Caco-2 (cell line): ENCODE results near the gene HMGCLL1. TPM values are rescaled to one million over a fixed set of nuclear protein-coding genes. Genes with fewer than 3 reads are reported as not detected.

Source experiments
- Bru-seq: library from RNA; stranded (reverse); fragments of 400-500 nt; gene quantifications from one replicate; lab custom pipeline; 2021; lab: Mats Ljungman, UMichigan
- BruChase-seq, 2 experiments: library from RNA; stranded (reverse); fragments of 400-500 nt; gene quantifications; one replicate each; lab custom pipeline; 2021; lab: Mats Ljungman, UMichigan
- BruUV-seq: library from RNA; stranded (reverse); fragments of 400-500 nt; replicated peaks from 2 replicates; lab custom pipeline; 2021; lab: Mats Ljungman, UMichigan
- CTCF ChIA-PET: fragments of 300-600 bp; sonication (Branson Sonifier 250); formaldehyde crosslinking; loops from one replicate; lab custom pipeline; 2022; ENCODE audit warnings: antibody characterized with exemption; lab: Charles Lee
- POLR2A ChIA-PET: fragments of 300-600 bp; sonication (Branson Sonifier 250); formaldehyde crosslinking; loops from one replicate; lab custom pipeline; 2022; ENCODE audit warnings: antibody characterized with exemption; lab: Charles Lee
- DNase-seq, 2 experiments: peaks; one replicate each; pipeline versions ENCODE4 v3.0.0 to v3.0.0-alpha.2; 2020 to 2022
- H3K27me3 ChIP-seq: replicated peaks from 2 replicates; pipeline ENCODE4 v1.6.0; 2011; ENCODE audit warnings: low read length; ENCODE audit not compliant: control insufficient read depth, insufficient read depth
- H3K36me3 ChIP-seq: 2 replicates; pipeline ENCODE4 v1.5.1; 2011; ENCODE audit warnings: low read length; ENCODE audit not compliant: control insufficient read depth, insufficient read depth
- H3K4me1 ChIP-seq: fragments of 250-450 bp; sonication (Bioruptor Pico); 2 replicates; pipeline ENCODE4 v1.5.1; 2020; ENCODE audit warnings: mild to moderate bottlenecking
- H3K4me3 ChIP-seq: 2 replicates; pipeline ENCODE4 v1.5.1; 2011; ENCODE audit warnings: low read depth, mild to moderate bottlenecking, control low read depth, low read length
- H3K9me3 ChIP-seq: fragments of 250-450 bp; sonication (Bioruptor Pico); 2 replicates; pipeline ENCODE4 v1.5.1; 2020; ENCODE audit warnings: mild to moderate bottlenecking, moderate library complexity
- H3K27ac Mint-ChIP-seq: one replicate; pipeline ENCODE4 v1.8.0; 2022; ENCODE audit warnings: mixed read lengths; ENCODE audit not compliant: unreplicated experiment
- H3K27me3 Mint-ChIP-seq: one replicate; pipeline ENCODE4 v1.8.0; 2022; ENCODE audit warnings: mixed read lengths; ENCODE audit not compliant: insufficient read depth, unreplicated experiment
- H3K36me3 Mint-ChIP-seq: one replicate; pipeline ENCODE4 v1.8.0; 2022; ENCODE audit warnings: mild to moderate bottlenecking, mixed read lengths; ENCODE audit not compliant: insufficient read depth, unreplicated experiment
- H3K4me1 Mint-ChIP-seq: one replicate; pipeline ENCODE4 v1.8.0; 2022; ENCODE audit warnings: low read depth, mixed read lengths; ENCODE audit not compliant: unreplicated experiment
- H3K4me3 Mint-ChIP-seq: one replicate; pipeline ENCODE4 v1.8.0; 2022; ENCODE audit warnings: mild to moderate bottlenecking, moderate library complexity, mixed read lengths; ENCODE audit not compliant: unreplicated experiment
- H3K9me3 Mint-ChIP-seq: one replicate; pipeline ENCODE4 v1.8.0; 2022; ENCODE audit warnings: mixed read lengths; ENCODE audit not compliant: unreplicated experiment
- CTCF ChIP-seq, 2 experiments: fragments of 200-600 bp in 1 of 2; IDR thresholded peaks; 1 replicate in 1 of 2; 2 replicates in 1 of 2; pipeline versions ENCODE4 v1.5.1 to v1.8.0; 2011 to 2022; ENCODE audit warnings: antibody characterized with exemption in 1 of 2, control low read depth in 1 of 2, inconsistent platforms in 1 of 2, low read depth in 1 of 2, low read length in 1 of 2, mild to moderate bottlenecking in 1 of 2, moderate library complexity in 1 of 2; ENCODE audit not compliant: insufficient read depth in 1 of 2, severe bottlenecking in 1 of 2, unreplicated experiment in 1 of 2
- intact Hi-C: fragments of 100-400 bp; cut with micrococcal nuclease; formaldehyde crosslinking; loops from one replicate; pipeline ENCODE4 v1.10.0; 2022; ENCODE audit not compliant: unreplicated experiment
- long read RNA-seq: library from polyadenylated mRNA; stranded (forward); transcript quantifications from one replicate; pipeline ENCODE4 v2.0.0, GENCODE V29; 2022
- total RNA-seq: library from RNA; stranded (reverse); gene quantifications from 2 replicates; pipeline ENCODE4 v1.2.3, GENCODE V29; 2022

Gene HMGCLL1
- total RNA-seq (0.19 TPM in 1 of 2 replicates, not detected in the other), Bru-seq, nascent RNA (percentile 13 among the genes with signal in this experiment), BruChase-seq, experiment 1, labeled RNA remaining after a 2-hour chase (percentile 9 among the genes with signal in this experiment), BruChase-seq, experiment 2, labeled RNA remaining after a 6-hour chase (percentile 9 among the genes with signal in this experiment)
- long read RNA-seq, result 0 reads

- H3K4me3 ChIP-seq, result peak within 1 kb of the TSS; percentile 45
- intact Hi-C loops, result no loop called here
- POLR2A ChIA-PET, result no interaction called here
- no peak for TF ChIP-seq CTCF (IDR thresholded peaks at IDR 0.05; ENCODE audit: insufficient read depth in 1 of 2, low read depth in 1 of 2, low read length in 1 of 2, severe bottlenecking in 1 of 2, unreplicated experiment in 1 of 2)
- no peaks in the 10 kb centered on the region for H3K36me3 Mint-ChIP-seq
- H3K27me3 ChIP-seq, result no peaks in the 10 kb centered on the region
- H3K9me3 Mint-ChIP-seq, result no peaks in the 10 kb centered on the region
- H3K27ac Mint-ChIP-seq, result no peak within 1 kb of the TSS
- no peaks in the 10 kb centered on the region for H3K4me1 ChIP-seq
- CTCF ChIA-PET, result interaction anchor here (1.1 kb wide), 1 partner anchor 33 kb away, joined by 4 read pairs; no protein-coding TSS in a partner anchor
- no TSS peak for BruUV-seq
- H3K27me3 Mint-ChIP-seq, result peaks cover 20% of the 10 kb centered on the region
- peak within 1 kb of the TSS; percentile 98 for H3K4me3 Mint-ChIP-seq
- peak; percentile 34 to 63 for DNase-seq
- peaks cover 7% of the 10 kb centered on the region for H3K4me1 Mint-ChIP-seq
- H3K36me3 ChIP-seq, result no peaks in the 10 kb centered on the region
- H3K9me3 ChIP-seq, result no peaks in the 10 kb centered on the region
These were observed at the start of gene HMGCLL1 for GRCh38 chr6:55578537-55579363. TSS of gene HMGCLL1 (minus strand) at chr6:55579192. CDS start at chr6:55579055, 137 bp downstream.

GRCh38 chr6:55621993-55622392, 43.0 kb upstream of the HMGCLL1 start:
- no peak overlapping the region for H3K4me3 Mint-ChIP-seq
- BruUV-seq, result no TSS peak
- no peak for TF ChIP-seq CTCF (IDR thresholded peaks at IDR 0.05; ENCODE audit: insufficient read depth in 1 of 2, low read depth in 1 of 2, low read length in 1 of 2, severe bottlenecking in 1 of 2, unreplicated experiment in 1 of 2)
- no peaks in the 10 kb centered on the region for H3K27me3 ChIP-seq
- H3K36me3 Mint-ChIP-seq, result no peaks in the 10 kb centered on the region
- no peak for DNase-seq
- ChIA-PET POLR2A (no interaction called here), CTCF (no interaction called here)
- H3K9me3 Mint-ChIP-seq, result no peaks in the 10 kb centered on the region
- no peaks in the 10 kb centered on the region for H3K4me1 ChIP-seq
- H3K4me1 Mint-ChIP-seq, result no peaks in the 10 kb centered on the region
- no peaks in the 10 kb centered on the region for H3K27me3 Mint-ChIP-seq
- no peak overlapping the region for H3K27ac Mint-ChIP-seq
- no peaks in the 10 kb centered on the region for H3K9me3 ChIP-seq
- intact Hi-C loops, result no loop called here
- H3K36me3 ChIP-seq, result no peaks in the 10 kb centered on the region
- H3K4me3 ChIP-seq, result no peak overlapping the region

- no peaks in the 10 kb centered on the region for H3K36me3 Mint-ChIP-seq
- POLR2A ChIA-PET, result no interaction called here
- no peaks in the 10 kb centered on the region for H3K27me3 ChIP-seq
- CTCF ChIA-PET, result no interaction called here
- no peak overlapping the region for H3K27ac Mint-ChIP-seq
- TF ChIP-seq CTCF (IDR thresholded peaks at IDR 0.05; ENCODE audit: insufficient read depth in 1 of 2, low read depth in 1 of 2, low read length in 1 of 2, severe bottlenecking in 1 of 2, unreplicated experiment in 1 of 2), result no peak
- no peaks in the 10 kb centered on the region for H3K27me3 Mint-ChIP-seq
- no peaks in the 10 kb centered on the region for H3K9me3 ChIP-seq
- no peaks in the 10 kb centered on the region for H3K9me3 Mint-ChIP-seq
- no peaks in the 10 kb centered on the region for H3K4me1 ChIP-seq
- no peak overlapping the region for H3K4me3 Mint-ChIP-seq
- no peak overlapping the region for H3K4me3 ChIP-seq
- H3K4me1 Mint-ChIP-seq, result no peaks in the 10 kb centered on the region
- no TSS peak for BruUV-seq
- no peaks in the 10 kb centered on the region for H3K36me3 ChIP-seq
- no peak for DNase-seq
- intact Hi-C loops, result no loop called here
These were observed 42.3 kb upstream of the HMGCLL1 start for GRCh38 chr6:55621244-55621643.
